Activated gamma-delta T cell treated with anti-CD3 and anti-CD28 coated beads, Interleukin-2, amount 50 U/mL, for 16 hours (primary cell): ENCODE data around the gene ITPA.

ENCODE experiments used
- DNase-seq: peaks from one replicate; pipeline ENCODE4 v3.0.0-alpha.2; 2020; ENCODE audit warnings: low read depth

Gene ITPA

DNA sequence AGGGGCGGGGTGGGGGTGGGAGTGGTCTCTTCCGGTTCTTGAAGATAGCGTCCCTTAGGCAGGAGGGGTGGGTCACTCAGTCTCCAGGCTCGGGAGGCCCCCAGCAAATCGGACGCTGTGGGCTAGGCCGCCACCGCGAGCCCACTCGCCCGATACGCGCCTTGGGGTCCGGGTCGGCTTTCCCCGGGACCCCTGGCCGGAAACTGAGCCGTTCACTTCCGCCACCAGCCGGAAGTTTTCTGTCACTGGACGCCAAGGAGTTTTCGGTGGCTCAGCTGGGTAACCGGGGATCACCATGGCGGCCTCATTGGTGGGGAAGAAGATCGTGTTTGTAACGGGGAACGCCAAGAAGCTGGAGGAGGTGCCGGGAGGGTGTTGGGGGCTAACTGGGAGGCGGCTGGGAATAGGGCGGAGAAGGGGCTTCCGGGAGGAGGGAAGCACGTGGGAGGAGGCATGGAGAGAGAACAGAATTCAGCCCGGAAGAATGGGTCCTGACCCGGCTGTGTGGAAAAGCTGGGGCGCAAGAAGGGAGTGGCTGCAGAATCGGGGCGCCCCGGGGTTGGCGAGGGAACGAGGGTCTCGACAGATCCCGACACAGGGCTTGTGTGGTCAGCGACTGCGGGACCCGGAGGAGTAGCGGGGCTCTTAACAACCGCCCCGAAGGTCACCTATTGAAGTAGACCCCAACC is at the start of gene ITPA:
ITPA (plus strand) TSS at position 242 of the 689 bp plus-strand sequence; CDS start at position 296, 54 bp downstream.
- DNase-seq: peak; percentile 35

DNA sequence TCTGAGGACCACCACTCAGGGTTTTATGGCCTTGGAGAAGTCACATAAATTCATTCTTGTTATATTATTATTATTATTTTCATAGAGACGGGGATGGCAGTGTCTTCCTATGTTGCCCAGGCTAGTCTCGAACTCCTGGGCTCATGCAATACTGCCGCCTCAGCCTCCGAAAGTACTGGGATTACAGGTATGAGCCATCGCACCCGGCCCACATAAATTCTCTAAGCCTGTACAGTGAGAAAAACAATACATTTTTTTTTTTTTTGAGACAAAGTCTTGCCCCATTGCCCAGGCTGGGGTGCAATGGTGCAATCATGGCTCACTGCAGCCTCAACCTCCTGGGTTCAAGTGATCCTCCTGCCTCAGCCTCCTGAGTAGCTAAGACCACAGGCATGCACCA is 48.9 kb upstream of the ITPA start:
- no peak for DNase-seq

DNA sequence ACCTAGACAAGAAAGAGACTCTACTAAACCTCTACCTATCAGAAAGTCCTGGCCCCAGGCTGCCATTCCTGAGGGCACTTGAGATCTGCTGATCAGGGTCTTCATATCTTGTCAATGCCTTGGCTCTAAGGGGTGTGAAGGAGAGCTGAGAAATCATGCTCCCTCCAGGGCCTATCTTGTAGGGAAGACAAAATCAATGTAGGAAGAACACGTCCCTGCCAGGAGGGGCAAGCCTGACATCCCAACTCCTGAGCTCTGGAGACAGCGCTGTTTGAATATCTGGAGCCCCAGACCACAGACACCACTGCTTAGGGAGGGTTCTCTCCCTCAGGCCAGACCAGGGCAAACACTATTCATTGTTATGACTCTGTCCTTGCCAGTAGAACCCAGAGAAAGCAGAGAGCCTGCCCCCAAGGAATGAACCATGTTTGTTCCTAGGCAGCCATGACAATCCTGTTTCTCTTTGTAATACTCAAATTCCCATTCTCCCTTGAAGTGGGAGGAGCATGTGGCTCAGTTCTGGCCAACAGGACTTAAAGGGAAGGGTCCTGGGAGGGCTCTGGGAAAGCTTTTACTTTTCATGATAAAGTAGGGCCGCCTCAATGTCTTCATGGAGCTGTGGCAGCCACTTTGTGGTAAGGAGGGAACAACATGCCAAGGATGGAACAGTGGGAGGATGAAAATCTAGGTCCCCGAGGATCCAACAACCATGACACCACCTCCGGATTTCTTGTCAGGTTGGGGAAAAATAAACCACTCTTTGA is 47.8 kb upstream of the ITPA start:
- DNase-seq: no peak

DNA sequence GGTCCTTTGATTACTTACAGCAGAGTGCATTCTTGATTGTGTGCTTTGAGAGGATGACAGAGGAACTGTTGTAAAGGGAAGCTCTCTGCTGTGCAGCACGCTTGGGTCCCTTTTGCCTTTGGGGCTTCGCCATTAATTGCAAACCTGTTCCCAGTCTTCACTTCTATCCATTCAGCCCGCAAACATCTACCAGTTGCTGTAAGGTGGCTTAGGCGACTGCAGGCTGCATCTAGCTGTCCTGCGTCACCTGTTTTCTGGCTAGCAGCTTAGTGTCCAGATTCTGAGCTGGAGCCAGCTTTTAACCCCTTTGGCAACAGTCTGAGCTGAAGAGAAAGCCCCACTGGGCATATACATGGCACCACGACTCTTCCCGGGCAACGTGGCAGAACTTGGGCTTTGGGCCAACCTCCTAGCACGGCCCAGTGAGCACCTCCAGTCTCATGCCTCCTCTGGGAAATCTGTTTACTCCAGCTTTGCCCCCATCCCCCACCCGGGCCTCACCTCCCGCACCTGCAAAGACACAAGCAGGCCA is 47.2 kb upstream of the ITPA start:
- DNase-seq: no peak

DNA sequence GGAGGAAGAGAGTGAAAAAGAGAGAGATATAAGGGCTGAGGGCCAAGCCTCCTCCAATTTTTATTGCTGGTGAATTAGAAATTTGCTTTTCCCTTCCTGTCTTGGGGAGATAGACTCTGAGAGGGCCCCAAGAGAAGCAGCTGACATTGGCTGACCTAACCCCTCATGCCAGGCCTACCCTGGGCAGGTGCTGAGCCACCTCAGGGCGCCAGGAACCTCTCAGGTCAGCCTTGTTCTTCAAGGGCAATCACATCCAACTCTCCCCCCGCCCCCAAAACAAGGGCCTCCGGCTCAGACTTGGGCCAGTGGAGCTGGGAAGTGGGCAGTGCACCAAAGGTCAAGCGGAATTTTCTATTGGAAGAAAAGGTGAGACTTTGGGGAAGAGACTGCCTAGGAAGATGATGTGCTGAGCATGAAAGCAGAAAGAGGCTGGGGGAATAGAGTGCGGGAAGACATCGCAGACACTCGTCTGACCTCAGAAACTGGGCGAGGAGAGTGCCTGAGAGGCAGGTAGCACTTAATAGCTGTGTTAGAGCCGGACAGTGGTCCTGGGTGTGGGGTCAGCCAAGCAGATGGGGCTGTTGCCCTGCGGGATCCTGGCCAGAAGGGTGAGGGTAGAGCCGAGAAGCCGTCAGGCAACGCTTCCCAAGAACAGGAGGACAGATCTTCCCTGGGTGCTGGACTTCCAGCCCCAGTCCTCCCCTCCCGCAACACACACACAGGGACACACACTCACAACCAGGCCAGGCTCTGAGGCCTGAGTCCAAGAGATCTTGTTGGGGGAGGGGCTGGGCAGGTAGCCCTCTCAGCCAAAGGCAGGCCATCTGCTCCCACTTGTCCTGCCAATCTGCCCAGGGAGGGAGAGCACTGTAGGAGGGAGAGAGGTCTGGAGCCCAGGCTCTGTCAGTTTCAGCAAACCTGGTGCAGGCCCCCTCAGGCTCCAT is 45.9 kb upstream of the ITPA start:
- DNase-seq: no peak

DNA sequence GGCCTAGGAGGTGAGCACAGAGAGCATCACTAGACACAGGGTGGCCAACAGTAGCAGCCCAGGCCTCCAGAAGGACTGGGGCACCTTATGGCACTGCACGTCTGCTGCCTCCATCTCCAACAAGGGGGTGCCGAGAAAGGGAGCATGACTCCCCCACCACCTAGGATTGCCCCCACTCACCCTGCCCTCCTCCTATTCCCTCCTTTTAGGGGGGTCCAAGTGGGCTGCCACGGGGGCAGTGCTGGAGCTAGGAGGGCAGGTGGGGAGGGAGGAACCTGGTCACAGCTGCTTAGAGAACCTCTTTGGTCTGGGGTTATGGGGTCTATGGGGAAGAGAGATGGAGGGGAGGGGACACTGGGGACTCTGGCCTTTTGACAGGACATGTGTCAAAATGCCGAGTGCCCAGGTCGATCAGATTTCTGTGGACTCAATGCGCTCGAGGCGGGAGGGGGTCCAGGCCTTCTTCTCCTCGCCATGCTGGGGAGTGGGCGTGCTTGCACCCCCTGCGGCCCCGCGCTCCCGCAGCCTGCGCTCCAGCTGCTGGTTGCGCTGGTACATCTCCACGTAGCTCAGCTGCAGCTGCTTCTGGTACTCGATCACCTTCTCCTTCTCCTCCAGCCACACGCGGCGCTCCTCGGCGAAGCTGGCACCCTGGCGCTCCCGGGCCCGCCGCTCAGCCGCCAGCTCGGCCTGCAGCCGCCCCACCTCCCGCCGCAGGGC is 45.1 kb upstream of the ITPA start:
- no peak for DNase-seq

DNA sequence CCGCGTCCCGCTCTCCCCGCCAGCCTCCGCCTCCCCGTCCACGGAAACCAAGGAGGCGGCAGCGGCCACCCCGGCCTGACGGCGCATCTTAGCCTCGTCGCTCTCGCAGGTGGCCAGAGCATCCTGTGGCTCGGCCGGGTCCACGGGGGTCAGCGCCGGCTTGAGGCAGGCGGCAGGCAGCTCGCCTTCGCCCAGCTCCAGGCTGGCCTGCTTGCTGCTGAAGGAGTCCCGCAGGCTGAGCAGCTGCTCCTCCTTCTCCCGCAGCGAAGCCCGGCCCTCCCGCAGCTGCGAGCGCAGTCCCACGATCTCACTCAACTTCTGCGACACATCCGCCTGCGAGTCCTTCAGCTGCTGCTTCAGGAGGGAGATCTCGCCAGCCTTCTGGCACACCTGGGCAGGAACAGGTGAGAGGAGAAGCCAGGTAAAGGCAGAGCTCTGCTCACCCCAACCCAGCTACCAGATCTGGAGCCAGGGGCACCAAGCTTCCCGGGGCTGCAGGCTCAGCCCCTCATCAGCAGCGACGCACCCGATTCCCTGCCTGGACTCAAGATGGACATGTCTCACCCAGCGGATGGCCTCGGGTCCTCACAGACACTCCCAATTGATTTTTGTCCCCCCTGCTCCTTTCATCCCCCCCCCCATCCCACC is 44.4 kb upstream of the ITPA start:
- no peak for DNase-seq

DNA sequence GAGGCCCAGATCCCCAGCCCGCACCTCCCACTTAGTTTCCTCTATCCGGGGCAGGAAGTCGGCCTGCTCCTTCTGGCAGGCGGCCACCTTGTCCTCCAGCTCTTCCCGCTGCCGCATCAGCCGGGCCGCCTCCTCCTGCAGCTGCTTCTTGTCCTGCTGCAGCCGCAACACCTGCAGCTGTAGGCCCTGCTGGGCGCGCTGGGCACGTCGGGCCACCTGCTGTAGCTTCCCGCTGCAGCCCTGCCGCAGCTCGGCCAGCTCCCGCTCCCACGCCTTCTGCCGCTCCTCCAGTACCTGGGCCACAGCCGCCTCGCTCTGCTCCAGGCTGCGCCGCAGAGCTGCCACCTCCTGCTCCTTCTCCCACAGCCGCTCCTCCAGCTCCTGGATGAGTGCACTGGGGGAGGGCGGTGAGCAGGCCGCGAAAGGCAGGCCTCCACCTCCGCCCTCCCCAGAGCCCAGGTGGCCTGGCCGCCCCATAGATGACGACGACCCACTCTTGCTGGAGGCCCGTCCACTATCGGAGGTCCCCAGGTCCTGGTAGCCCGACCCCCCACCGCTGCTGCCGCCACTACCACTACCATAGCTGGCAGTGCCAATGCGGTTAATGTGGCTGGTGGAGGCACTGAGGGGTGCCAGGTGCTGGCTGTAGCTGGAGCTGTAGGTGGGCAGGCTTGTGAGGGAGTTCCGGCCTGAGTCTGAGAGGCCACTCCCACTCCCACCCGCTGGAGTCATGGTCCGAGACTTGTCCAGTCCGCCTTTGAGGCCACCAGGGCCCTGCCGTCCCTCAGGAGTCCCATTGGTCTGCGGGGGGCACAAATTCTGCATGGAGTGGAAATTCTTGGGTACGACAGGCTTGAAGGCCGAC is 43.6 kb upstream of the ITPA start:
- no peak for DNase-seq

DNA sequence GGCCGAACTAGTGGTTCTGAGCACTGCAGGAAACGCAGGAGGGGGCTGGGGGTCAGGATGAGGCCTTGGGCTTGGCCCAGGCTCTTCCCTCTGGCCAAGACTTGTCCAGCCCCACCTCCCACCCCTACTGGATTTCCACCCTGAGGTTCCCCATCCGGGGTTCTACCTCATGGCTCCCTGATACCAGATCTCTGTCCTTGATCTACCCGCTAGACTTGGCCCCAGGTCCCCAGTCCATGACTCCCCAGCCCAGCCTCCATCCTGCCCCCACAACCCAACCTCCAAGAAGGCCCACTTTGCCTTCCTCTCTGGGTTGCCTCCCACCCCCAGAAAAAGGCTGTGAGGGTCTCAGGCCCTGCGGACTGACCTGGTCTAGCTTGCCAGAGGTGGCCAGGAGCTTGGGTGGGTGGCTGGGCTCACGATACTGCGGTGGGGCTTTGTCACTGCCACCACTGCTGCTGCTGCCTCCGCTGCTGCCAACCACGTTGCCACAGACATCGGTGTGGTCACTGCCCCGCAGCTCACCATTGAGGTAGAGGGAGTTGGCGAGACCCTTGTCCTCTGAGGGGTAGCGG is 42.9 kb upstream of the ITPA start:
- no peak for DNase-seq

DNA sequence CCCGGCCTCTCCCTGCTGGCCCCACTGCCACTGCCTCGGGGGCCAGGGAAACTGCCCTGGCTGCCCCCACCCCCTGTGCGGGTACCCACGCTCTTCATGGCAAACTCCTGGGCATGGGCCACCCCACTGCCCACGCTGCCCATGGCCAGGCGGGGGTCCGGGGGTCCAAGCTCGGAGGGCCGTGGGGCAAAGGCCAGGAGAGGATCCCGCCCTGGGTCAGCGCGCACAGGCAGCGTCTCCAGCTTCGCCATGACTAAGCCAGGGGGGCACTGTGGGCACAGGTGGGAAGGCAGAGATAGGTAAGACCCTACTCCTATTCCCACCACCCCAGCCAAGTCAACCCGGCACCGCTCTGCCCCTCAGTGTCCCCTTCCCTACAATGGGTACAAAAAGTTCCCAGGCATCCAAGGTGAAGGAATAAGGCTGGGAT is 42.4 kb upstream of the ITPA start:
- DNase-seq: no peak

DNA sequence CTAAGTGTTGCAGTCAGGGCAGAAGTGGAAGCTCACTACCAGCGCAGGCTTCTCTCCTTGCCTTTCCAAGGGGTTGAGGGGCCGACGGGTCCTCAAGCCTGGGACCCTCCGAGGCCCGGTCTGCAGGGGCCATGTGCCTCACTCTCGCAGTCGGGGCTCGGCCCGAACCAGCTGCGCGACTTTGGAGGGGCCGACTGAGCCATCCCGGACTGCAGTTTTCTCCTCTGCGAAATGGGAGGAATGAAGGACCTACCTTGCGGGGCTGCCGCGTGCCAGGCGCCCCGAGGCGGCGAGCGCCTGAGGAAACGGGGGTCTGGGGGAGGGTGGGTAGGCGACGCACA is 41.6 kb upstream of the ITPA start:
- DNase-seq: no peak

DNA sequence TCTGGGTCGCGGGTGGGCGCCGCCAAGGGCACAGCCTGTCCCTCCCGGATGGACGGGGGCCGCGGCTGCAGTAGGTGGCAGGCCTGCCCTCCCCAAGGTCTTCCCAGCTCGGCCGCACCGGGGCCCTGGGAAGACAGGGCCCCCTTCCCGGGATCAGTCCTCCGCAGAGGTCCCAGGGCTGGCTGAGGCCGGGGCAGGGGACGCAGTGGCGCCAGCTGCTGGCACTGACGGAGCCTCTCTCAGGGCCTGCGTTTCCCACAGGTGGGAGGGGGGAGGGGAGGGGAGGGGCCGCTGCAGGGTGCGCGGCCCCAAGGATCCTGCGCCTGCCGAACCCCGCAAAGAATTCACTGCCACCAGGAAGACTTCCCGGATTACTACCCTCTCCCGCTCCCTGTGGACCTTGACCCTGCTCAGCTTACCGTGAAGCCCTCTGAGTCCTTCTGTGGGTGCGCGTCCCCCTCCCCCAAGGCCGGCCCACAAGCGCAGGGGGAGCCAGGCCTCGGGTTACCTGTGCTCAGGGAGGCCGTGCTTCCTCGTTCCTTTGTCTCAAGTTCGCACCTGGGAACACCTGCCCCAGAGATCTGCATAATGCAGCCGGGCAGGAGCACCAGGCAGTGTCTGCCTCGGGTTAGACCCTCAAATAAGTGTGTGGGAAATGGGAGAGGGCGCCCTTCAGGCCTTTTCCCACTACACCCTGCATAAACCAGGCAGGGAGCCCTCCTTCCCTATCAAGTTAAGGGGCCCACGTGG is 41.0 kb upstream of the ITPA start:
- DNase-seq: no peak

DNA sequence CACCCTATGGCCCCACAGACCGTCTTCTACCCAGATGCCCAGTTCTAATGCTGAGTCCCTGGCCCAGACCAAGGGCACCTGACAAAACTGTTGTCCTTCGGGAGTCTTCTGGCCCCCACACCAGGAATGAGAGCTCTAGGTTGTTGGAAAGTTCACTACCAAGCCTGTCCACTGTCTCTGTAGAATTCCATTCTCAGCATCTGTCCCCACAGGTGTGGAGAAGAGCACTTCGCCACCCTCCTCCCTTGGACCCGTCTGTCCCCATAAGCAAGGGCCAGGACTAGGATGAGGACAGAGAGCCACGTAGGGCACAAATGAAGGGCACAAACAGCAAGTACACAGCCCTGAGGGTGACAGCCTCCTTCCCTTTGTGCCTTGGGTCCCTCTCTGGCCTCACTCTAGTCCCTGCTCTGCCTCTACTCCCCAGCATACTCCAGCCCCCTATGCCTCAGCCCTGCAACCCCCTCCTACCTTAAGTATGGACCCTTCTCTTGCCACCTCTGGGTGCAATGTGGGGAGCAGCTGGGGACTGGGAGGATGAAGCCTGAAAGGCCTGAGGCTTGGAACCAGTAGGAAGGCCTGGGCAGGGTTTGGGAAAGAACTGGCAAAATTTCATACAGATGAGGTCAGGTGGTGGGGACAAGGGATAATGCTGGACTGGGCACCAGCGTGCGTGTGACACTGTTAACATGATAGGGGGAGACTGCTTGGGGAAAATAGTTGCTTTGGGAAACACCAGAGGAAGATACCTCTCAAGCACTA is 40.3 kb upstream of the ITPA start:
- DNase-seq: no peak

DNA sequence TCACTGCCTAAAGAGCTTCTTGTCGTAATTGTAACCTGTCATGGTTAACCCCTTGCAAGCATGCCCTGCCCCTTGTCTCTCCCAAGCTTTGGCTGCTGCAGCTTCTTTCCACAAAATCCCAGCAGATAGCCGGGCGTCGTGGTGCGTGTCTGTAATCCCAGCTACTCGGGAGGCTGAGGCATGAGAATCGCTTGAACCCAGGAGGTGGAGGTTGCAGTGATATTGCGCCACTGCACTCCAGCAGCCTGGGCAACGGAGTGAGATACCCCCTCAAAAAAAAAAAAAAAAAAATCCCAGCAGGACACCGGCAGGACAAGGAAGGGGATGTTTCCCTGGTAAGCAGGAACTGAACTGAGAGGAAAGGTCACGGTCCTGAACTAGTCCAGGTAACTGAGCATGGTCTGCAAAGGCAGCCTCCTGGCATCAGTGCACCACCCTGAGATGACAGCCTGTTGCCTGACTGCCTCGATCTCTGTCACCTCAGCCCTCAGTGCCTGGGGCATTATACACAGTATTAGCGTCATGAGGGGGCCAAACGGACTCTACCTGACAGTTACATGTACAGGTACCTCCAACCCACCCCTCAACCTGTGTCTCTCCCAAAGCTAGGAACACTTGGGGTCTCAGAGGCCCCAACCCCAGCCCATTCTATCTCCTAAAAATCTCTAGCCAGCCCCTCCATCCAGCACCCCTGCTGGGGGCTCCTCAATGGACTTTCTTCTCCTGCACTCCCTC is 37.7 kb upstream of the ITPA start:
- DNase-seq: no peak

DNA sequence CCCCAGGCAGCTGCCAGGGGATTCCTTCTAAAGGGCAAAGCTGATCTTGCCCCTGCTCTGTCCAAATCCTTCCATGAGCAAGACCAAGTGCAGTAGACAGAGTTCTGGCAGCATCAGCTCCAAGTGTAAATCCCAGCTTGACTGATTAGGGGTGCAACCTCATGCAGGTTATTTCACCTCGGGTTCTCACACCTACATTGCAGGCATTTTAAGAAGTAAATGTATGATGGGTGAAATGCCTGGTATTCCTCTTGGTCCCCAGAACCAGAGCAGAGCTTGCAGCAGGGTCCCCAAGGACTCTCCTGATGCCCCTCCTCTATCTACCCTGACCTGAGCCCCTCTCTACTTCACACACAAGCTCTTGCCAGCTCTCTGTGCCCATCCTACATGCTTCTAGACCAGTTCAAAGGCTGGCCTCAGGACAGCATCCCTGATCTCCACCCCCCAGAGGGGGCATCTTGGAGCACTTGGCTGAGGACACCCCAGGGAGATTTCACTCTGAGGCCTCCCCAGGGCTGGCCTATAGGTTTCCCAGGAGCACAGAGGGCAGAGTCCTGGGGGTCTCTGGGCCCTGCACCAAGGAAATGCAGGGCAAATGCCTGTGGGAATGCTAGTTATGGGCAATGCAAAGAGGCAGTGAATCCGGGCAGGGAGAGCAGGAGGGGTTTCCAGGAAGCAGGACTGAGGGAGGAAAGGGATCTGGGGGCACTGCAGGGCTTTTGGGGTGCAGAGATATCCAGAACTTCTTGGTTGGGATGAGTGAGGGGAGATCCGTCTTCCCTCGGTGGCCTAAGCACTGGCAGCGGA is 37.0 kb upstream of the ITPA start:
- no peak for DNase-seq

DNA sequence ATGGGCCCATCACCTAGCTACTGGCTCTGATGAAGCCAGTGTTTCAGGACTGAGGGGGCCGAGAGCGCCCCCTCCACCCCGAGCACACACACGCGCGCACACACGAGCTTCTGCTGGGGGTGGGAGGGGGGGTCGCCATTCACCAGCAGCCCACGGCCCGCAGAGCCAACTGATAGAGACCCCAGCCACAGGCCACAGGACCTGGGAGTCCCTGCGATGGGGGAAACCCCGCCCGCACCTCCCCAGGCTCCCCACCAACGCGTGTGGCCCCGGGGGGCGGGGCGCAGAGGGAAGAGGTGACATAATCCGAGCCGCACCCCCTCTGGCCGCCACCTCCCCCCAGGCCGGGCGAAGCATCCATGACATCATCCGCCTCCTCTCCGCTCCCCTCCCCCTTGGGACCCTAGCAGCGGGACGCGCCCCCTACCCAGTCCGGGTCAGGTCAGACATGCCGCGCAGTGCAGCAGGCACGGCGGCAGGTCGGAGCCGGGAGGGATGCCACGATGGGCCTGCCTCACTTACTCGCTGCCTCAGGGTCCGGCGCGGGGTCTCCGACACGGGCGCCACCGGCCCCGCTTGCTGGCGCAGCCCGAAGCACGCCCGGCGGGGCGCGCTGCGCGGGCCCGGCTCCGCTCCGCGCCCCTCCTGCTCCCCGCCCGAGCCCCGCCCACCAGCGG is 36.2 kb upstream of the ITPA start, which contains the start of gene LZTS3:
LZTS3 (minus strand) TSS at position 617 of the 677 bp plus-strand sequence. CDS start 6,386 bp downstream, outside the sequence.
- peak; percentile 74 for DNase-seq
